Heart left ventricle (tissue), 16 donors: ENCODE data around the gene GARIN1A. TPM values are rescaled to one million over a fixed set of nuclear protein-coding genes. Genes with fewer than 3 reads are reported as not detected.
A peak's percentile ranks its signal among the peaks of the same experiment; 100 is the strongest.

Source experiments
- ATAC-seq, 4 donors: fragments of 200-7000 bp; cut with Tn5 transposase; one replicate each; pipeline ENCODE4 v1.9.1; 2020 to 2022; ENCODE audit warnings: moderate library complexity in 4 of 4, mild to moderate bottlenecking in 3 of 4, moderate number of reproducible peaks in 1 of 4
- DNase-seq, 5 donors: peaks; one replicate each; pipeline ENCODE4 v3.0.0-alpha.2; 2020
- H3K27ac ChIP-seq, 12 donors: fragments of 200-600 bp; sonication (generic) in 4 of 12; one replicate each; pipeline versions ENCODE4 v1.5.0 to v1.8.0; 2016 to 2022; ENCODE audit warnings: mild to moderate bottlenecking in 2 of 12
- H3K27me3 ChIP-seq, 9 donors: fragments of 200-600 bp; sonication (generic) in 2 of 9; one replicate each; pipeline versions ENCODE4 v1.5.1 to v1.8.0; 2016 to 2022; ENCODE audit warnings: mild to moderate bottlenecking in 3 of 9
- H3K36me3 ChIP-seq, 9 donors: fragments of 200-600 bp; sonication (generic) in 2 of 9; one replicate each; pipeline versions ENCODE4 v1.5.0 to v1.8.0; 2018 to 2022; ENCODE audit warnings: mild to moderate bottlenecking in 2 of 9
- H3K4me1 ChIP-seq, 12 donors: fragments of 200-600 bp; sonication (generic) in 4 of 12; one replicate each; pipeline versions ENCODE4 v1.5.0 to v1.8.0; 2016 to 2022; ENCODE audit warnings: mild to moderate bottlenecking in 3 of 12
- H3K4me3 ChIP-seq, 12 donors: fragments of 200-600 bp; sonication (generic) in 4 of 12; one replicate each; pipeline versions ENCODE4 v1.5.0 to v1.8.0; 2017 to 2022; ENCODE audit warnings: mild to moderate bottlenecking in 9 of 12, moderate library complexity in 4 of 12
- H3K9me3 ChIP-seq, 12 donors: fragments of 200-600 bp; sonication (generic) in 4 of 12; one replicate each; pipeline versions ENCODE4 v1.5.0 to v1.8.0; 2016 to 2022; ENCODE audit warnings: mild to moderate bottlenecking in 1 of 12
- POLR2A ChIP-seq, 2 donors: fragments of 450-650 bp; IDR thresholded peaks; one replicate each; pipeline ENCODE4 v1.6.1; 2017; ENCODE audit warnings: antibody characterized with exemption in 2 of 2, mild to moderate bottlenecking in 2 of 2, moderate library complexity in 2 of 2
- WGBS, 4 donors: extraction: QIAGEN DNeasy Blood & Tissue Kit in 2 of 4; methylation state at CpG; one replicate each; pipeline versions ENCODE4 v1.1.5 to v1.1.7; 2013 to 2018; 5-methylcytosine and 5-hydroxymethylcytosine counted together
- intact Hi-C, 10 donors: fragments of 100-400 bp; cut with DNase I; formaldehyde crosslinking; loops; one replicate each; pipeline versions ENCODE4 v1.11.1 to v1.14.2; 2022
- polyA plus RNA-seq, 2 donors: library from polyadenylated mRNA; stranded (reverse); fragments of 200-250 nt; gene quantifications; one replicate each; pipeline ENCODE4 v1.2.3, GENCODE V29; 2013
- total RNA-seq, 9 donors: library from RNA; depleted of rRNA in 2 of 9; stranded (reverse); fragments of >200 nt in 2 of 9; fragmentation: NEBNext Ultra II Directional in 3 of 9; extraction: Animal tissue kit (Norgen Biotek cat#: 25700) in 3 of 9; gene quantifications; one replicate each; pipeline versions ENCODE4 v1.1.0 to v1.2.4, GENCODE V29; 2016 to 2023
- TF ChIP-seq, protein P1 (sequence below), 12 donors: fragments of 200-600 bp; sonication (generic) in 4 of 12; IDR thresholded peaks; one replicate each; pipeline versions ENCODE4 v1.5.0 to v1.8.0; 2018 to 2022; ENCODE audit warnings: antibody characterized with exemption in 12 of 12, mild to moderate bottlenecking in 5 of 12
- donor health status: ischemic (EF 13 %, LVEDD 7.1; RV severe dilation, severe dysfunction).
- donor health status: healthy with polysubstance abuse.
- donor health status: DM: no; HTN: yes; CAD: no.
- donor health status: DM: no; HTN: no; CAD: no.
- donor health status: ischemic (EF 25% LVEDD 6.9; RV normal size, moderate dysfunction).
- donor health status: ischemic (EF 25% LVEDD 5.7; RV mildly dilated, moderate dysfunction).
- donor health status: healthy.
- donor health status: DM: yes; HTN: yes; CAD: no.
- donor health status: ischemic (EF 35%, LVEDD 5.7; RV mildly dilated, moderate dysfunction).
- donor health status: nonischemic (EF 11% LVEDD 7.7; RV severe dilation, severe dysfunction).
- donor health status: DM: yes; HTN: yes; CAD: no.
- donor health status: PGD.
- donor health status: ischemic (EF 29% LVEDD 5.4; RV normal size, mild dysfunction).
- donor health status: nonischemic (EF 23%, LVEDD 6.1; RV moderate dilation, normal function).

GARIN1A gene
- total and polyA plus RNA-seq, 11 donors = 0.31 to 4.6 (median 2.1) TPM

DNA sequence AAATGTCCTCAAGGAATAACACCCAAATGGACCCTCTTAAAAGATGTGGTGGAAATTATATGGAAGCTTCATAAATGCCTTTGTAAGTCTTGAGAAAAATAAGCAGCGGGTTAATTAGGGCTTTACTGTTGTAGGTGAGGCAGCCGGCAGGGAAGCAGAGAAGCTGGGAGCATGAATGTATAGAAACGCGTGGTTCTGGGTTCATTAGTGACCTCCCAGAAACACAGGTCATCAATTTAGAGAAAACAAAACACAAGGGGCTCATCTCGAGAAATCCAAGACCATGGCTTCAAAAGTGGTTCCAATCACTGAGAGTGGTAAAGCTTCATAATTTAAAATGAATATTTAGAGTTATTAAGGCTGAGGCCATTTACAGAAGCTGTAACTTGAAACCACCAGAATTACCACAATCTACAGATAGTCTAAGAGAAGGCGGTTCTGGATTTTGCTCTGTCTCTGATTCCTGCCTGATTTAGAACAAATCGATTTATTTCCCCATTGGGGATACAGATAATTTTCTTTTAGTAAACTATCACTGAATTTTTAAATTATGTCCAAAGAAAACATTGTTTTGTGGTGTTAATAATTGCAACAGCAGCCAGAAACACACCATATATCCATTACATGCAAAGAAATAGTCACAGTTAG lies 20.7 kb downstream of the GARIN1A start:
- DNase-seq (no peak), ATAC-seq (no peak)
- Histone ChIP-seq H3K4me3 (no peak overlapping the region), H3K27me3 (peaks cover 0 to 20% (median 8%) of the 10 kb centered on the region in 9 donors), H3K9me3 (no peaks in the 10 kb centered on the region), H3K36me3 (no peaks in the 10 kb centered on the region), H3K27ac (no peak overlapping the region), H3K4me1 (peaks cover 0 to 10% (median 0%) of the 10 kb centered on the region in 12 donors)
- no peak for TF ChIP-seq POLR2A (IDR thresholded peaks at IDR 0.05)
- TF ChIP-seq, protein P1, sequence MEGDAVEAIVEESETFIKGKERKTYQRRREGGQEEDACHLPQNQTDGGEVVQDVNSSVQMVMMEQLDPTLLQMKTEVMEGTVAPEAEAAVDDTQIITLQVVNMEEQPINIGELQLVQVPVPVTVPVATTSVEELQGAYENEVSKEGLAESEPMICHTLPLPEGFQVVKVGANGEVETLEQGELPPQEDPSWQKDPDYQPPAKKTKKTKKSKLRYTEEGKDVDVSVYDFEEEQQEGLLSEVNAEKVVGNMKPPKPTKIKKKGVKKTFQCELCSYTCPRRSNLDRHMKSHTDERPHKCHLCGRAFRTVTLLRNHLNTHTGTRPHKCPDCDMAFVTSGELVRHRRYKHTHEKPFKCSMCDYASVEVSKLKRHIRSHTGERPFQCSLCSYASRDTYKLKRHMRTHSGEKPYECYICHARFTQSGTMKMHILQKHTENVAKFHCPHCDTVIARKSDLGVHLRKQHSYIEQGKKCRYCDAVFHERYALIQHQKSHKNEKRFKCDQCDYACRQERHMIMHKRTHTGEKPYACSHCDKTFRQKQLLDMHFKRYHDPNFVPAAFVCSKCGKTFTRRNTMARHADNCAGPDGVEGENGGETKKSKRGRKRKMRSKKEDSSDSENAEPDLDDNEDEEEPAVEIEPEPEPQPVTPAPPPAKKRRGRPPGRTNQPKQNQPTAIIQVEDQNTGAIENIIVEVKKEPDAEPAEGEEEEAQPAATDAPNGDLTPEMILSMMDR (IDR thresholded peaks at IDR 0.05) = no peak
- intact Hi-C loops = no loop called here
- 69 to 79% (median 73%) methylated on average over 7 of the region's 7 CpGs for WGBS, 4 donors

DNA sequence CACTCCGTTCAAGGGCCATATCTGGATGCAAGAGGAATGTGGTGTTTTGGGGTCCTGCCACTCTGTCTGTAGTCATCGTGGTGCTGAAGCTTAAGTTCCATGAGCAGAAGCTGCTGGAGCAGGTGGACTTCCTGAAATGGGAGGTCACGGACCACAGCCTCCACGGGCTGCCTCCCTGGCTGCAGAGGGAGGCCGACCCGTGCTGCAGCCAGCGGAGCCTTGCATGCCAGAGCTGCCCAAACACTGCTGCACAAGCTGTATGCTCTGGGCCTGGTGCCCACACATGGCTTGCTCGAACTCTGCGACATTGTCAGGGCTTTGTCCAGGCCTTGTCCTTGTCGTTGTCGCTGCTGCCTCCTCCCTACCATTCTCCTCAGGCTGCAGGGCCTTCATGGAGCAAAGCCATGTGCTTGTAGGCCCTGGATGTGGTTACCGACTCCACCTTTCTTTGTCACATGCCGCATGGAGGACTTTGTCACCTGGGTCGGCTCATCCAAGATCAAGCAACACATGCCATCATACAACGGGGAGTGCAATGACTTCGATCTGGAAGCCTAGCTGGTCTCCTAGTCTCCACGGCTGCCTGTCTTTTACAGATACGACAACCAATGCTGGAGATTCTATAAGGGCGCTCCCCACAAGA lies 21.4 kb downstream of the GARIN1A start:
- Histone ChIP-seq H3K27ac (no peak overlapping the region), H3K4me1 (peaks cover 0 to 11% (median 0%) of the 10 kb centered on the region in 12 donors), H3K4me3 (no peak overlapping the region), H3K9me3 (no peaks in the 10 kb centered on the region), H3K36me3 (no peaks in the 10 kb centered on the region), H3K27me3 (peaks cover 0 to 27% (median 16%) of the 10 kb centered on the region in 9 donors)
- ATAC-seq = peak in 1 of 4 donors; percentile 29
- intact Hi-C loops = no loop called here
- DNase-seq = no peak
- TF ChIP-seq, protein P1 (IDR thresholded peaks at IDR 0.05) = no peak
- no peak for TF ChIP-seq POLR2A (IDR thresholded peaks at IDR 0.05)
- WGBS, 4 donors = 86 to 94% (median 90%) methylated on average over 19 of the region's 19 CpGs

DNA sequence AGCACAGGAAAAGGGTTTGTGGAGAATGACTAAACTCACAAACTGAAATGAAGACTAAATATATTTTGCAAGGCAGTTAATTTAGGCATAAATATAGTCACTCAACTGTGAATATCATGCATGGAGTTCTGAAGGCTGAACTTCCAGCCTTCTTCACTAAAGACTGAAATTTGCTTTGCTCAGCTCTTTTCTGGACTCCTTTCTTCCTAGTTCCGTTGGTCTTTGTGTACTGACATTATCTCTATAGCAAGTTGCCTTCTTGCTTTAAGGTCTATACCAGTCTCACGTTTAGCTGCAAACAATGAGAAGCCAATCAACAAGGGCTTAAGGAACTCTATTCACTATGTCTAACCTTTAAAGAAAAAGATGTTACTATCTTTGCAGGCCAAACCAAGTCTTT lies 22.6 kb downstream of the GARIN1A start:
- Histone ChIP-seq H3K9me3 (no peaks in the 10 kb centered on the region), H3K36me3 (no peaks in the 10 kb centered on the region), H3K4me3 (no peak overlapping the region), H3K27me3 (peaks cover 0 to 37% (median 20%) of the 10 kb centered on the region in 9 donors), H3K4me1 (peaks cover 0 to 11% (median 0%) of the 10 kb centered on the region in 12 donors), H3K27ac (no peak overlapping the region)
- 43 to 66% (median 55%) methylated on average over 2 of the region's 2 CpGs for WGBS, 4 donors
- DNase-seq (no peak), ATAC-seq (no peak)
- intact Hi-C loops = no loop called here
- TF ChIP-seq, protein P1 (IDR thresholded peaks at IDR 0.05) = no peak
- no peak for TF ChIP-seq POLR2A (IDR thresholded peaks at IDR 0.05)

DNA sequence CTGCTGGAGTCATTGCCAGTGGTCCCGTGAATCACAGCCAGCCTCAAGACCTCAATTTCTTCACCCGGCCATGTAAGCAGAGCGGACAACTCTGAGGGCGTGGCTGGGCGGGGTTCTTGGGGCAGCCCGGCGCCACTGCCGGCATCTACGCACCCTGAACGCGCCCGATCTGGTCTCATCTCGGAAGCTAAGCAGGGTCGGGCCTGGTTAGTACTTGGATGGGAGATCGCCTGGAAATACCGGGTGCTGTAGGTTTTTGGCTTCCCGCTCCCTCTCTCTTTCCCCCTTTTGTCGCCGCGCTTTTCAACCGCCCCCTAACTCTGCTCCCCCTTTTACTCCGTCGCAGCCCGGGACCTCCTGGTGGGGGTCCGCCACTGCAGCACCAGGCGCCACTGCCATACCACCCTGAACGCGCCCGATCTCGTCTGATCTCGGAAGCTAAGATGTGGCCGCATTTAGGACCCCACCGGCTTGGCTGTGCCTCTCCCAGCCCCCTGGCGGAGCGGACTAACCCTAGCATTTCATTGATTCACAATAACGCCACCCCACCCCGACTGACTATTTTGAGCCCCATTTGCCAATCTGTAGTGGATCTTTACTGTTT lies 25.3 kb downstream of the GARIN1A start:
- intact Hi-C loops = no loop called here
- no peaks in the 10 kb centered on the region for H3K9me3 ChIP-seq
- peak in 3 of 4 donors; percentile 56 to 76 (median 72) for ATAC-seq
- DNase-seq = peak in 4 of 5 donors; percentile 27 to 78 (median 42)
- H3K36me3 ChIP-seq = no peaks in the 10 kb centered on the region
- peaks cover 0 to 11% (median 0%) of the 10 kb centered on the region in 12 donors for H3K4me1 ChIP-seq
- no peak overlapping the region for H3K27ac ChIP-seq
- 3 to 9% (median 6%) methylated on average over 36 to 37 of the region's 37 CpGs for WGBS, 4 donors
- peak overlapping the region; percentile 4 to 55 (median 46) for H3K4me3 ChIP-seq
- H3K27me3 ChIP-seq = peaks cover 0 to 48% (median 25%) of the 10 kb centered on the region in 9 donors
- TF ChIP-seq POLR2A (IDR thresholded peaks at IDR 0.05) = no peak
- TF ChIP-seq, protein P1 (IDR thresholded peaks at IDR 0.05) = peak in 4 of 12 donors; percentile 14 to 33 (median 24)
